Immature natural killer cell (primary cell): ENCODE measurements around the gene MBD3L1. TPM values are rescaled to one million over a fixed set of nuclear protein-coding genes. Genes with fewer than 3 reads are reported as not detected.

Experiments
- DNase-seq, 3 donors: peaks; one replicate each; pipeline ENCODE4 v3.0.0; 2022; ENCODE audit warnings: mixed read lengths in 1 of 3
- H3K27ac Mint-ChIP-seq, 6 donors: one replicate each; pipeline ENCODE4 v1.8.0; 2020; ENCODE audit warnings: mixed read lengths in 6 of 6, mild to moderate bottlenecking in 5 of 6, inconsistent platforms in 4 of 6, moderate library complexity in 3 of 6
- H3K27me3 Mint-ChIP-seq, 3 donors: one replicate each; pipeline ENCODE4 v1.8.0; 2020 to 2021; ENCODE audit warnings: low read depth in 3 of 3, mild to moderate bottlenecking in 3 of 3, mixed read lengths in 3 of 3, moderate library complexity in 3 of 3, inconsistent platforms in 1 of 3
- H3K36me3 Mint-ChIP-seq, 3 donors: one replicate each; pipeline ENCODE4 v1.8.0; 2020; ENCODE audit warnings: mixed read lengths in 3 of 3, inconsistent platforms in 2 of 3, mild to moderate bottlenecking in 2 of 3
- H3K4me1 Mint-ChIP-seq, 2 donors: one replicate each; pipeline ENCODE4 v1.8.0; 2020; ENCODE audit warnings: inconsistent platforms in 2 of 2, mild to moderate bottlenecking in 2 of 2, mixed read lengths in 2 of 2, moderate library complexity in 1 of 2
- H3K4me3 Mint-ChIP-seq, 5 donors: one replicate each; pipeline ENCODE4 v1.8.0; 2020; ENCODE audit warnings: mild to moderate bottlenecking in 5 of 5, mixed read lengths in 5 of 5, inconsistent platforms in 3 of 5, moderate library complexity in 3 of 5
- H3K9me3 Mint-ChIP-seq, 6 donors: one replicate each; pipeline ENCODE4 v1.8.0; 2020; ENCODE audit warnings: mild to moderate bottlenecking in 6 of 6, mixed read lengths in 6 of 6, inconsistent platforms in 4 of 6, moderate library complexity in 3 of 6
- polyA plus RNA-seq, 3 donors: library from polyadenylated mRNA; unstranded; fragments of 300-500 nt; fragmentation: Illumina TruSeq; gene quantifications; one replicate each; pipeline ENCODE4 v1.2.3, GENCODE V29; 2021

MBD3L1 gene
- not detected for polyA plus RNA-seq

GRCh38 chr19:8832132-8833021, at the start of gene MBD3L1, which contains the start of gene ZNF558:
Gene MBD3L1 (plus strand): TSS chr19:8832377. CDS start chr19:8842679, 10,302 bp downstream.
Gene ZNF558 (minus strand): TSS chr19:8832304. CDS start chr19:8822659, 9,645 bp downstream.
- Mint-ChIP-seq H3K9me3 (no peaks in the 10 kb centered on the region), H3K27ac (peak within 1 kb of the TSS; percentile 91 to 98 (median 93)), H3K4me3 (peak within 1 kb of the TSS; percentile 81 to 95 (median 91)), H3K4me1 (peaks cover 19 to 22% of the 10 kb centered on the region in 2 donors), H3K36me3 (peaks cover 5 to 11% (median 11%) of the 10 kb centered on the region in 3 donors), H3K27me3 (peaks cover 4 to 12% (median 6%) of the 10 kb centered on the region in 3 donors)
- peak; percentile 100 for DNase-seq

GRCh38 chr19:8794823-8795222, 37.4 kb upstream of the MBD3L1 start:
- H3K27ac Mint-ChIP-seq: no peak overlapping the region
- peaks cover 4 to 19% (median 10%) of the 10 kb centered on the region in 6 donors for H3K9me3 Mint-ChIP-seq
- peaks cover 0 to 5% (median 0%) of the 10 kb centered on the region in 3 donors for H3K36me3 Mint-ChIP-seq
- H3K4me1 Mint-ChIP-seq: no peaks in the 10 kb centered on the region
- peaks cover 0 to 8% (median 3%) of the 10 kb centered on the region in 3 donors for H3K27me3 Mint-ChIP-seq
- DNase-seq: no peak
- no peak overlapping the region for H3K4me3 Mint-ChIP-seq

GRCh38 chr19:8806661-8807060, 25.5 kb upstream of the MBD3L1 start:
- H3K27ac Mint-ChIP-seq: peak overlapping the region in 1 of 6 donors; percentile 9
- DNase-seq: no peak
- no peak overlapping the region for H3K4me3 Mint-ChIP-seq
- H3K9me3 Mint-ChIP-seq: peaks cover 45 to 94% (median 81%) of the 10 kb centered on the region in 6 donors
- no peaks in the 10 kb centered on the region for H3K4me1 Mint-ChIP-seq
- peaks cover 1 to 7% (median 3%) of the 10 kb centered on the region in 3 donors for H3K27me3 Mint-ChIP-seq
- H3K36me3 Mint-ChIP-seq: peaks cover 48 to 61% (median 54%) of the 10 kb centered on the region in 3 donors

- Mint-ChIP-seq H3K4me3 (no peak overlapping the region), H3K9me3 (peaks cover 43 to 98% (median 94%) of the 10 kb centered on the region in 6 donors), H3K27me3 (peaks cover 1 to 4% (median 4%) of the 10 kb centered on the region in 3 donors), H3K36me3 (peaks cover 69 to 86% (median 84%) of the 10 kb centered on the region in 3 donors), H3K27ac (no peak overlapping the region), H3K4me1 (no peaks in the 10 kb centered on the region)
- DNase-seq: no peak
These were observed 20.6 kb upstream of the MBD3L1 start for GRCh38 chr19:8811315-8812172.

- Mint-ChIP-seq H3K4me3 (no peak overlapping the region), H3K27ac (no peak overlapping the region), H3K36me3 (peaks cover 77 to 92% (median 92%) of the 10 kb centered on the region in 3 donors), H3K4me1 (peaks cover 0 to 3% of the 10 kb centered on the region in 2 donors), H3K9me3 (peaks cover 37 to 96% (median 82%) of the 10 kb centered on the region in 6 donors), H3K27me3 (peaks cover 0 to 1% (median 0%) of the 10 kb centered on the region in 3 donors)
- DNase-seq: no peak
These were observed 18.0 kb upstream of the MBD3L1 start for GRCh38 chr19:8814176-8814575.

- no peak overlapping the region for H3K4me3 Mint-ChIP-seq
- peaks cover 36 to 80% (median 68%) of the 10 kb centered on the region in 6 donors for H3K9me3 Mint-ChIP-seq
These were observed 16.4 kb upstream of the MBD3L1 start for GRCh38 chr19:8815780-8816179.

GRCh38 chr19:8820234-8820633, 11.9 kb upstream of the MBD3L1 start:
- H3K9me3 Mint-ChIP-seq: peaks cover 10 to 35% (median 24%) of the 10 kb centered on the region in 6 donors
- H3K4me1 Mint-ChIP-seq: peaks cover 3 to 6% of the 10 kb centered on the region in 2 donors
- DNase-seq: no peak
- H3K27ac Mint-ChIP-seq: no peak overlapping the region
- H3K4me3 Mint-ChIP-seq: no peak overlapping the region
- H3K36me3 Mint-ChIP-seq: peaks cover 74 to 92% (median 84%) of the 10 kb centered on the region in 3 donors
- H3K27me3 Mint-ChIP-seq: peaks cover 0 to 4% (median 0%) of the 10 kb centered on the region in 3 donors

More at GRCh38 chr19:8815780-8816179, 16.4 kb upstream of the MBD3L1 start:
- H3K4me1 Mint-ChIP-seq: peaks cover 0 to 3% of the 10 kb centered on the region in 2 donors
- peaks cover 89 to 99% (median 98%) of the 10 kb centered on the region in 3 donors for H3K36me3 Mint-ChIP-seq
- no peak for DNase-seq
- H3K27ac Mint-ChIP-seq: no peak overlapping the region
- H3K27me3 Mint-ChIP-seq: peaks cover 0 to 1% (median 0%) of the 10 kb centered on the region in 3 donors

GRCh38 chr19:8821748-8822241, 10.4 kb upstream of the MBD3L1 start:
- H3K27ac Mint-ChIP-seq: no peak overlapping the region
- DNase-seq: no peak
- H3K27me3 Mint-ChIP-seq: peaks cover 0 to 3% (median 0%) of the 10 kb centered on the region in 3 donors
- H3K36me3 Mint-ChIP-seq: peaks cover 58 to 83% (median 76%) of the 10 kb centered on the region in 3 donors
- peaks cover 1 to 20% (median 10%) of the 10 kb centered on the region in 6 donors for H3K9me3 Mint-ChIP-seq
- no peak overlapping the region for H3K4me3 Mint-ChIP-seq
- H3K4me1 Mint-ChIP-seq: peaks cover 3 to 10% of the 10 kb centered on the region in 2 donors

GRCh38 chr19:8826371-8826770, 5.8 kb upstream of the MBD3L1 start:
- no peak overlapping the region for H3K27ac Mint-ChIP-seq
- H3K9me3 Mint-ChIP-seq: no peaks in the 10 kb centered on the region
- H3K36me3 Mint-ChIP-seq: peaks cover 25 to 54% (median 50%) of the 10 kb centered on the region in 3 donors
- peaks cover 4 to 15% of the 10 kb centered on the region in 2 donors for H3K4me1 Mint-ChIP-seq
- no peak overlapping the region for H3K4me3 Mint-ChIP-seq
- DNase-seq: no peak
- peaks cover 0 to 4% (median 3%) of the 10 kb centered on the region in 3 donors for H3K27me3 Mint-ChIP-seq

- Mint-ChIP-seq H3K36me3 (peaks cover 18 to 46% (median 44%) of the 10 kb centered on the region in 3 donors), H3K27me3 (peaks cover 0 to 6% (median 3%) of the 10 kb centered on the region in 3 donors), H3K4me1 (peaks cover 9 to 21% of the 10 kb centered on the region in 2 donors), H3K9me3 (no peaks in the 10 kb centered on the region), H3K27ac (peak overlapping the region in 2 of 6 donors; percentile 25 to 74), H3K4me3 (no peak overlapping the region)
- DNase-seq: no peak
These were observed 4.9 kb upstream of the MBD3L1 start for GRCh38 chr19:8827277-8827676.

GRCh38 chr19:8831373-8831772, 804 bp upstream of the MBD3L1 start:
- H3K36me3 Mint-ChIP-seq: peaks cover 5 to 16% (median 15%) of the 10 kb centered on the region in 3 donors
- DNase-seq: peak in 1 of 3 donors; percentile 5
- H3K27me3 Mint-ChIP-seq: peaks cover 4 to 12% (median 6%) of the 10 kb centered on the region in 3 donors
- peak overlapping the region; percentile 85 to 94 (median 92) for H3K27ac Mint-ChIP-seq
- no peaks in the 10 kb centered on the region for H3K9me3 Mint-ChIP-seq
- peak overlapping the region; percentile 81 to 95 (median 86) for H3K4me3 Mint-ChIP-seq
- peaks cover 19 to 22% of the 10 kb centered on the region in 2 donors for H3K4me1 Mint-ChIP-seq

GRCh38 chr19:8831832-8832131, 395 bp upstream of the MBD3L1 start:
- H3K4me1 Mint-ChIP-seq: peaks cover 19 to 22% of the 10 kb centered on the region in 2 donors
- H3K27ac Mint-ChIP-seq: peak overlapping the region; percentile 85 to 94 (median 92)
- H3K9me3 Mint-ChIP-seq: no peaks in the 10 kb centered on the region
- DNase-seq: no peak
- H3K36me3 Mint-ChIP-seq: peaks cover 5 to 16% (median 15%) of the 10 kb centered on the region in 3 donors
- H3K27me3 Mint-ChIP-seq: peaks cover 4 to 12% (median 6%) of the 10 kb centered on the region in 3 donors
- H3K4me3 Mint-ChIP-seq: peak overlapping the region; percentile 81 to 95 (median 86)

GRCh38 chr19:8835446-8835845, 3.3 kb downstream of the MBD3L1 start:
- peaks cover 19 to 22% of the 10 kb centered on the region in 2 donors for H3K4me1 Mint-ChIP-seq
- no peaks in the 10 kb centered on the region for H3K36me3 Mint-ChIP-seq
- DNase-seq: no peak
- no peak overlapping the region for H3K4me3 Mint-ChIP-seq
- H3K27me3 Mint-ChIP-seq: peaks cover 4 to 15% (median 13%) of the 10 kb centered on the region in 3 donors
- H3K27ac Mint-ChIP-seq: no peak overlapping the region
- H3K9me3 Mint-ChIP-seq: no peaks in the 10 kb centered on the region
